ENCODE results near the gene SGK1.

GRCh38 chr6:134322216-134322615 lies 4.3 kb upstream of the SGK1 start:
- no peak for TF ChIP-seq CTCF (conservative IDR thresholded peaks at IDR 0.05 in 1 of 2, IDR thresholded peaks at IDR 0.05 in 1 of 2; ENCODE audit: extremely low read depth in 1 of 2, insufficient read depth in 1 of 2, low read depth in 1 of 2, low read length in 2 of 2)
- no peak for TF ChIP-seq EZH2 (IDR thresholded peaks at IDR 0.05; ENCODE audit: borderline replicate concordance, low read length)

Measured in mammary epithelial cell (primary cell).